IMR-90 (cell line): ENCODE measurements around the gene CHRNB1. TPM values are rescaled to one million over a fixed set of nuclear protein-coding genes. Genes with fewer than 3 reads are reported as not detected.

Experiments
- ATAC-seq: fragments of 200-7000 bp; cut with Tn5 transposase; 2 replicates; pipeline ENCODE4 v1.9.1; 2020; ENCODE audit warnings: low read depth, mild to moderate bottlenecking, moderate library complexity
- BruUV-seq: library from RNA; stranded (reverse); fragments of 400-500 nt; replicated peaks from 2 replicates; lab custom pipeline; 2021; lab: Mats Ljungman, UMichigan
- CTCF ChIA-PET: fragments of 300-600 bp; formaldehyde crosslinking; extraction: SDS; loops from one replicate; lab custom pipeline; 2021; ENCODE audit warnings: antibody characterized with exemption; lab: Yijun Ruan, JAX
- POLR2A ChIA-PET: fragments of 300-600 bp; sonication (Branson Sonifier 250); formaldehyde crosslinking; loops from one replicate; lab custom pipeline; 2022; ENCODE audit warnings: antibody characterized with exemption; ENCODE audit not compliant: unreplicated experiment; lab: Charles Lee
- DNase-seq: peaks from one replicate; pipeline ENCODE4 v3.0.0; 2013
- H2AFZ ChIP-seq: replicated peaks from 2 replicates; pipeline ENCODE3; 2013; ENCODE audit warnings: low read length, mild to moderate bottlenecking; ENCODE audit not compliant: poor library complexity
- H2AK5ac ChIP-seq: 2 replicates; pipeline ENCODE4 v1.6.1; 2013; ENCODE audit warnings: low read depth, low read length, inconsistent platforms
- H2AK9ac ChIP-seq: replicated peaks from 2 replicates; pipeline ENCODE3; 2013; ENCODE audit warnings: mild to moderate bottlenecking, low read depth, low read length, moderate library complexity; ENCODE audit not compliant: poor library complexity
- H2BK120ac ChIP-seq: 2 replicates; pipeline ENCODE4 v1.6.1; 2013; ENCODE audit warnings: low read depth, low read length, inconsistent platforms
- H2BK15ac ChIP-seq: 3 replicates; pipeline ENCODE4 v1.6.1; 2013; ENCODE audit warnings: low read depth, low read length, inconsistent platforms
- H2BK20ac ChIP-seq: 2 replicates; pipeline ENCODE4 v1.6.1; 2013; ENCODE audit warnings: low read depth, mild to moderate bottlenecking, inconsistent platforms, low read length, moderate library complexity
- H2BK5ac ChIP-seq: 2 replicates; pipeline ENCODE4 v1.6.1; 2013; ENCODE audit warnings: mild to moderate bottlenecking, low read depth, low read length, inconsistent platforms; ENCODE audit not compliant: poor library complexity, severe bottlenecking
- H3K14ac ChIP-seq: replicated peaks from 2 replicates; pipeline ENCODE4 v1.6.1; 2013; ENCODE audit warnings: low read depth, low read length, inconsistent platforms
- H3K18ac ChIP-seq: 2 replicates; pipeline ENCODE4 v1.6.1; 2013; ENCODE audit warnings: low read depth, low read length, control low read depth
- H3K23ac ChIP-seq: 2 replicates; pipeline ENCODE4 v1.6.1; 2013; ENCODE audit warnings: low read depth, low read length, inconsistent platforms
- H3K27ac ChIP-seq: 2 replicates; pipeline ENCODE4 v1.5.1; 2013; ENCODE audit warnings: mild to moderate bottlenecking, control low read depth, low read length; ENCODE audit not compliant: insufficient read depth
- H3K27me3 ChIP-seq: 2 replicates; pipeline ENCODE4 v1.6.1; 2013; ENCODE audit warnings: low read length; ENCODE audit not compliant: control insufficient read depth, insufficient read depth
- H3K36me3 ChIP-seq: 2 replicates; pipeline ENCODE4 v1.6.1; 2013; ENCODE audit warnings: low read length, mixed read lengths; ENCODE audit not compliant: control insufficient read depth, insufficient read depth
- H3K4ac ChIP-seq: 2 replicates; pipeline ENCODE4 v1.6.1; 2013; ENCODE audit warnings: low read depth, low read length, inconsistent platforms
- H3K4me1 ChIP-seq: 2 replicates; pipeline ENCODE4 v1.6.1; 2013; ENCODE audit warnings: low read length, mixed read lengths; ENCODE audit not compliant: control insufficient read depth, insufficient read depth
- H3K4me2 ChIP-seq: 2 replicates; pipeline ENCODE4 v1.6.1; 2013; ENCODE audit warnings: low read depth, mild to moderate bottlenecking, control low read depth, low read length, moderate library complexity
- H3K4me3 ChIP-seq: 2 replicates; pipeline ENCODE4 v1.5.1; 2013; ENCODE audit warnings: low read depth, mild to moderate bottlenecking, control low read depth, low read length, moderate library complexity; ENCODE audit not compliant: insufficient read depth
- H3K56ac ChIP-seq: 2 replicates; pipeline ENCODE4 v1.6.1; 2013; ENCODE audit warnings: low read length, inconsistent platforms; ENCODE audit not compliant: insufficient read depth; ENCODE audit errors: extremely low read depth
- H3K79me1 ChIP-seq, 2 experiments: 2 replicates each; pipeline ENCODE4 v1.6.1; 2013; ENCODE audit warnings: low read length in 2 of 2, inconsistent platforms in 1 of 2, low read depth in 1 of 2
- H3K9ac ChIP-seq: 2 replicates; pipeline ENCODE4 v1.6.1; 2013; ENCODE audit warnings: low read depth, low read length, control low read depth
- H3K9me1 ChIP-seq: 2 replicates; pipeline ENCODE4 v1.6.1; 2013; ENCODE audit warnings: low read length, inconsistent platforms; ENCODE audit not compliant: insufficient read depth
- H3K9me3 ChIP-seq: 2 replicates; pipeline ENCODE4 v1.6.1; 2013; ENCODE audit warnings: low read length; ENCODE audit not compliant: control insufficient read depth, insufficient read depth
- H4K20me1 ChIP-seq: 2 replicates; pipeline ENCODE4 v1.6.1; 2013; ENCODE audit warnings: low read length, inconsistent platforms; ENCODE audit not compliant: insufficient read depth
- H4K5ac ChIP-seq: 2 replicates; pipeline ENCODE4 v1.6.1; 2013; ENCODE audit warnings: mild to moderate bottlenecking, low read depth, low read length, control low read depth
- H4K8ac ChIP-seq, 2 experiments: 2 replicates each; pipeline ENCODE4 v1.6.1; 2013; ENCODE audit warnings: low read depth in 2 of 2, low read length in 2 of 2, control low read depth in 1 of 2, inconsistent platforms in 1 of 2
- H4K91ac ChIP-seq: 2 replicates; pipeline ENCODE4 v1.6.1; 2013; ENCODE audit warnings: low read depth, low read length, inconsistent platforms; ENCODE audit not compliant: insufficient read depth
- CHD1 ChIP-seq: IDR thresholded peaks from 2 replicates; pipeline ENCODE4 v1.6.1; 2012; ENCODE audit warnings: low read depth, low read length, improper control_type of control experiment
- ELK1 ChIP-seq: fragments of 150-350 bp; IDR thresholded peaks from 2 replicates; pipeline ENCODE4 v1.6.1; 2016; ENCODE audit warnings: low read depth, mild to moderate bottlenecking, low read length, moderate library complexity, borderline replicate concordance
- FOS ChIP-seq: fragments of 150-350 bp; IDR thresholded peaks from 2 replicates; pipeline ENCODE4 v1.6.1; 2016; ENCODE audit warnings: low read depth, low read length
- POLR2A ChIP-seq: IDR thresholded peaks from 2 replicates; pipeline ENCODE4 v1.6.1; 2012; ENCODE audit warnings: mild to moderate bottlenecking, low read depth, low read length
- RAD21 ChIP-seq: IDR thresholded peaks from 2 replicates; pipeline ENCODE4 v1.6.1; 2012; ENCODE audit warnings: low read length, improper control_type of control experiment
- WGBS, 2 experiments: methylation state at CpG; one replicate each; pipeline versions ENCODE4 v1.1.5 to v1.1.7; 2013; ENCODE audit warnings: missing lambda C conversion rate in 2 of 2; ENCODE audit not compliant: insufficient read length in 1 of 2; ENCODE audit errors: extremely low coverage in 2 of 2; 5-methylcytosine and 5-hydroxymethylcytosine counted together
- dilution Hi-C: fragments of 300-500 bp; cut with HindIII; formaldehyde crosslinking; loops from one replicate; pipeline ENCODE4 v1.14.3; 2018; ENCODE audit warnings: low sequenced_read_pairs; ENCODE audit not compliant: unreplicated experiment
- in situ Hi-C: fragments of 300-500 bp; cut with MboI; formaldehyde crosslinking; loops from 3 replicates; pipeline ENCODE4 v1.14.3; 2019; ENCODE audit warnings: low sequenced_read_pairs, inconsistent platforms, mixed read lengths
- intact Hi-C: fragments of 100-400 bp; cut with micrococcal nuclease; formaldehyde crosslinking; loops from 2 replicates; pipeline ENCODE4 v1.10.0; 2022
- polyA plus RNA-seq, 3 experiments: library from polyadenylated mRNA; depleted of rRNA; stranded (reverse); fragments of >200 nt; gene quantifications; 2 replicates each; pipeline ENCODE4 v1.2.3, GENCODE V29; 2012; ENCODE audit warnings: low replicate concordance in 1 of 3
- total RNA-seq: library from RNA; depleted of rRNA; stranded (reverse); fragments of >200 nt; gene quantifications from 2 replicates; pipeline ENCODE4 v1.2.3, GENCODE V29; 2012
- TF ChIP-seq, protein P1 (sequence below): fragments of 150-350 bp; IDR thresholded peaks from 2 replicates; pipeline ENCODE4 v1.6.1; 2017; ENCODE audit warnings: mild to moderate bottlenecking, antibody characterized with exemption, low read length, low read depth

CHRNB1 gene
- total and polyA plus RNA-seq, 2 of the 4 experiments (the other 2 are of a cell fraction), result 4.3 to 6.0 TPM

- peaks cover 13% of the 10 kb centered on the region for H3K4me1 ChIP-seq
- H3K27me3 ChIP-seq, result peaks cover 34% of the 10 kb centered on the region
- WGBS, 2 experiments, result 0% methylated on average over 11 of the region's 50 CpGs; no CpG with 5 or more reads in 1 of the 2 experiments
- peak within 1 kb of the TSS; percentile 93 for H2AK9ac ChIP-seq
- H3K23ac ChIP-seq, result peak within 1 kb of the TSS; percentile 75; the same call in 1 of the 2 replicates
- H2AK5ac ChIP-seq, result peak within 1 kb of the TSS; percentile 68
- H2BK120ac ChIP-seq, result no peak within 1 kb of the TSS; the same call in 1 of the 2 replicates
- H3K9me3 ChIP-seq, result no peaks in the 10 kb centered on the region
- H4K91ac ChIP-seq, result peak within 1 kb of the TSS; percentile 74; the same call in 1 of the 2 replicates
- H3K4me2 ChIP-seq, result peak within 1 kb of the TSS; percentile 80
- dilution Hi-C loops (no loop called here), in situ Hi-C loops (no loop called here), intact Hi-C loops (loop anchor here (5.0 kb wide), 1 partner anchor 87 kb away; the partner anchor contains the start of gene KCTD11)
- H3K56ac ChIP-seq, result no peak within 1 kb of the TSS; the same call in 1 of the 2 replicates
- H2BK20ac ChIP-seq, result no peak within 1 kb of the TSS
- no peak for TF ChIP-seq CHD1
- TF ChIP-seq POLR2A, result no peak
- TF ChIP-seq FOS, result no peak
- no peak for TF ChIP-seq ELK1
- TF ChIP-seq, protein P1, sequence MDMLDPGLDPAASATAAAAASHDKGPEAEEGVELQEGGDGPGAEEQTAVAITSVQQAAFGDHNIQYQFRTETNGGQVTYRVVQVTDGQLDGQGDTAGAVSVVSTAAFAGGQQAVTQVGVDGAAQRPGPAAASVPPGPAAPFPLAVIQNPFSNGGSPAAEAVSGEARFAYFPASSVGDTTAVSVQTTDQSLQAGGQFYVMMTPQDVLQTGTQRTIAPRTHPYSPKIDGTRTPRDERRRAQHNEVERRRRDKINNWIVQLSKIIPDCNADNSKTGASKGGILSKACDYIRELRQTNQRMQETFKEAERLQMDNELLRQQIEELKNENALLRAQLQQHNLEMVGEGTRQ, result no peak
- TF ChIP-seq RAD21, result no peak
- peak within 1 kb of the TSS; percentile 48 for H3K4me3 ChIP-seq
- H2BK5ac ChIP-seq, result no peak within 1 kb of the TSS
- peak within 1 kb of the TSS; percentile 84 for H2AFZ ChIP-seq
- H3K27ac ChIP-seq, result no peak within 1 kb of the TSS; the same call in 1 of the 2 replicates
- ChIA-PET CTCF (no interaction called here), POLR2A (no interaction called here)
- H3K9me1 ChIP-seq, result 0 out of 2 replicates have a peak, but pooled peaks cover 5% of the 10 kb centered on the region
- peak within 1 kb of the TSS; percentile 78 for H3K4ac ChIP-seq
- peaks cover 0 to 2% of the 10 kb centered on the region in 2 experiments; a peak in 1 of 4 replicates for H3K79me1 ChIP-seq
- ATAC-seq (no peak), DNase-seq (no peak)
- peak within 1 kb of the TSS; percentile 84 to 94 for H4K8ac ChIP-seq
- no TSS peak for BruUV-seq
- peak within 1 kb of the TSS; percentile 69; the same call in 1 of the 2 replicates for H3K14ac ChIP-seq
- H3K36me3 ChIP-seq, result no peaks in the 10 kb centered on the region
- peak within 1 kb of the TSS; percentile 65 for H3K18ac ChIP-seq
- H3K9ac ChIP-seq, result peak within 1 kb of the TSS; percentile 67
- peak within 1 kb of the TSS; percentile 97 for H4K5ac ChIP-seq
- peaks cover 3% of the 10 kb centered on the region; the same call in 1 of the 2 replicates for H4K20me1 ChIP-seq
- peak within 1 kb of the TSS; percentile 61; the same call in 1 of the 3 replicates for H2BK15ac ChIP-seq
Measured at GRCh38 chr17:7439462-7440112, 5.3 kb upstream of the CHRNB1 start, which contains the start of gene FGF11. FGF11 (plus strand) TSS chr17:7439512; CDS start chr17:7439621, 109 bp downstream.
